GM23338 (cell line): Measurements from ENCODE around the gene OARD1. TPM values are rescaled to one million over a fixed set of nuclear protein-coding genes. Genes with fewer than 3 reads are reported as not detected.

ENCODE experiments used
- ATAC-seq: fragments of 200-7000 bp; cut with Tn5 transposase; 3 replicates; pipeline ENCODE4 v1.9.1; 2020
- DNase-seq: peaks from one replicate; pipeline ENCODE4 v3.0.0-alpha.2; 2015; ENCODE audit warnings: low spot score
- H2AFZ ChIP-seq: fragments of 200-600 bp; sonication (generic); 2 replicates; pipeline ENCODE4 v1.8.0; 2016; ENCODE audit warnings: antibody characterized with exemption, mild to moderate bottlenecking, moderate library complexity
- H3F3A ChIP-seq: fragments of 200-600 bp; sonication (generic); replicated peaks from 2 replicates; pipeline ENCODE4 v1.8.0; 2017; ENCODE audit warnings: antibody characterized with exemption, mixed run types, low read depth
- H3K27ac ChIP-seq: fragments of 200-600 bp; sonication (generic); 2 replicates; pipeline ENCODE4 v1.6.1; 2016; ENCODE audit warnings: low read depth
- H3K27me3 ChIP-seq: fragments of 200-600 bp; sonication (generic); 2 replicates; pipeline ENCODE4 v1.8.0; 2016; ENCODE audit warnings: mild to moderate bottlenecking, mixed run types, moderate library complexity; ENCODE audit not compliant: insufficient read depth
- H3K36me3 ChIP-seq: fragments of 200-600 bp; sonication (generic); 2 replicates; pipeline ENCODE4 v1.8.0; 2016; ENCODE audit warnings: mild to moderate bottlenecking; ENCODE audit not compliant: insufficient read depth
- H3K4me1 ChIP-seq: fragments of 200-600 bp; sonication (generic); 2 replicates; pipeline ENCODE4 v1.8.0; 2016; ENCODE audit warnings: mild to moderate bottlenecking, moderate library complexity; ENCODE audit not compliant: insufficient read depth
- H3K4me2 ChIP-seq: fragments of 200-600 bp; sonication (generic); 2 replicates; pipeline ENCODE4 v1.7.1; 2017; ENCODE audit warnings: mixed run types
- H3K4me3 ChIP-seq: fragments of 200-600 bp; sonication (generic); 2 replicates; pipeline ENCODE4 v1.6.1; 2016; ENCODE audit warnings: mixed run types
- H3K79me2 ChIP-seq: fragments of 200-600 bp; sonication (generic); replicated peaks from 2 replicates; pipeline ENCODE4 v1.8.0; 2017; ENCODE audit warnings: mild to moderate bottlenecking; ENCODE audit not compliant: insufficient read depth
- H3K9me2 ChIP-seq: fragments of 200-600 bp; sonication (generic); 2 replicates; pipeline ENCODE4 v1.8.0; 2017; ENCODE audit not compliant: insufficient read depth
- H4K20me1 ChIP-seq: fragments of 200-600 bp; sonication (generic); replicated peaks from 2 replicates; pipeline ENCODE4 v1.8.0; 2017; ENCODE audit warnings: mild to moderate bottlenecking; ENCODE audit not compliant: insufficient read depth
- H3K27ac Mint-ChIP-seq: 2 replicates; pipeline ENCODE4 v1.8.0; 2020; ENCODE audit warnings: inconsistent platforms, mild to moderate bottlenecking, moderate library complexity, mixed read lengths
- H3K27me3 Mint-ChIP-seq: 3 replicates; pipeline ENCODE4 v1.8.0; 2022; ENCODE audit warnings: low read depth, mild to moderate bottlenecking, moderate library complexity, mixed read lengths, inconsistent platforms; ENCODE audit not compliant: insufficient read depth, poor library complexity
- H3K36me3 Mint-ChIP-seq: 3 replicates; pipeline ENCODE4 v1.8.0; 2021; ENCODE audit warnings: low read depth, mild to moderate bottlenecking, inconsistent platforms, moderate library complexity, mixed read lengths
- H3K4me1 Mint-ChIP-seq: 3 replicates; pipeline ENCODE4 v1.8.0; 2020; ENCODE audit warnings: mild to moderate bottlenecking, inconsistent platforms, mixed read lengths
- H3K4me3 Mint-ChIP-seq: 3 replicates; pipeline ENCODE4 v1.8.0; 2021; ENCODE audit warnings: moderate library complexity, mild to moderate bottlenecking, inconsistent platforms, mixed read lengths
- H3K9me3 Mint-ChIP-seq: 3 replicates; pipeline ENCODE4 v1.8.0; 2020; ENCODE audit warnings: moderate library complexity, mild to moderate bottlenecking, inconsistent platforms, mixed read lengths
- CREB1 ChIP-seq: fragments of 250-450 bp; sonication (Bioruptor Pico); IDR thresholded peaks from 2 replicates; pipeline ENCODE4 v1.5.0; 2020; ENCODE audit warnings: low read depth, mild to moderate bottlenecking, moderate library complexity
- CTCF ChIP-seq, 2 experiments: fragments of 200-600 bp in 1 of 2; sonication (generic) in 1 of 2; conservative IDR thresholded peaks; 2 replicates each; pipeline versions ENCODE4 v1.5.1 to v1.6.1; 2016 to 2017; ENCODE audit warnings: antibody characterized with exemption in 2 of 2, low read depth in 2 of 2, mild to moderate bottlenecking in 2 of 2, moderate library complexity in 1 of 2
- ETS1 ChIP-seq: IDR thresholded peaks from 2 replicates; pipeline ENCODE4 v1.6.1; 2016; ENCODE audit warnings: antibody characterized with exemption
- EZH2 ChIP-seq: fragments of 200-600 bp; sonication (generic); IDR thresholded peaks from one replicate; pipeline ENCODE4 v1.8.0; 2017; ENCODE audit warnings: antibody characterized with exemption, mild to moderate bottlenecking, low read depth; ENCODE audit not compliant: unreplicated experiment
- EZH2phosphoT487 ChIP-seq: fragments of 200-600 bp; sonication (generic); IDR thresholded peaks from one replicate; pipeline ENCODE4 v1.8.1; 2018; ENCODE audit warnings: antibody characterized with exemption; ENCODE audit not compliant: unreplicated experiment
- JUNB ChIP-seq: IDR thresholded peaks from one replicate; pipeline ENCODE4 v1.6.1; 2016; ENCODE audit warnings: antibody characterized with exemption; ENCODE audit not compliant: unreplicated experiment
- NANOG ChIP-seq: IDR thresholded peaks from 2 replicates; pipeline ENCODE4 v1.6.1; 2016; ENCODE audit warnings: antibody characterized with exemption, borderline replicate concordance
- POLR2AphosphoS5 ChIP-seq: IDR thresholded peaks from 2 replicates; pipeline ENCODE4 v1.6.1; 2016; ENCODE audit warnings: antibody characterized with exemption, low read depth
- STAT1 ChIP-seq: IDR thresholded peaks from one replicate; pipeline ENCODE4 v1.6.1; 2016; ENCODE audit warnings: antibody characterized with exemption; ENCODE audit not compliant: unreplicated experiment
- ZNF114 ChIP-seq: fragments of 250-450 bp; sonication (Bioruptor Pico); IDR thresholded peaks from 2 replicates; pipeline ENCODE4 v1.5.0; 2020; ENCODE audit warnings: mild to moderate bottlenecking, moderate library complexity
- ZNF331 ChIP-seq: fragments of 250-450 bp; sonication (Bioruptor Pico); IDR thresholded peaks from 2 replicates; pipeline ENCODE4 v1.5.0; 2020; ENCODE audit warnings: low read depth, mild to moderate bottlenecking, moderate library complexity
- ZNF462 ChIP-seq: fragments of 250-450 bp; sonication (Bioruptor Pico); IDR thresholded peaks from 2 replicates; pipeline ENCODE4 v1.5.0; 2020; ENCODE audit warnings: mild to moderate bottlenecking, moderate library complexity
- polyA plus RNA-seq: library from polyadenylated mRNA; unstranded; fragments of >200 nt; fragmentation: Nextera tagmentation; extraction: Ambion mirVana; gene quantifications from 2 replicates; pipeline ENCODE4 v1.2.1, GENCODE V29; 2016
- total RNA-seq: library from RNA; depleted of rRNA; stranded (reverse); fragments of >200 nt; shearing (Covaris generic); gene quantifications from 2 replicates; pipeline ENCODE4 v1.2.3, GENCODE V29; 2014
- TF ChIP-seq, protein P1 (sequence below): IDR thresholded peaks from one replicate; pipeline ENCODE4 v1.6.1; 2018; ENCODE audit warnings: antibody characterized with exemption; ENCODE audit not compliant: unreplicated experiment

Gene OARD1
- total and polyA plus RNA-seq, 2 experiments from 2014 or later: 25.9 to 60.8 TPM

DNA sequence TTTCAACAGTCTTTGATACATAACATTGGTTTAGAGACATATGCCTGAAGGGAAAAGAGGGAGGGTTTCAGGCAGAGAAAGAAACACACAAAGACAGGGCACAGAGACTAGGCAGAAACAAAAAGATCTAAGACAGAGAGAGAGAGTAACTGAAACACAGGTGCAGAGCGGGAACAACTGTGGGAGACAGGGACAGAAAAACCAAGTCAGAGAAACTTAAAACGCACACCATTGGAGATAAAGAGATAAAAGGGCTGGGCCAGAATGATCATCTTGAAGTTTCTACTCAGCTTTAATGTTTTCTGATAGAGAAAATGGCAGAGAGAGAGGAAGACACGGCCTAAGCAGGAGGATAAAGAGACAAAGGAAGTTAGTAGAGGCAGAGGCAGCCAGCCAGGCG lies 44.9 kb downstream of the OARD1 start:
- peaks cover 15% of the 10 kb centered on the region for H3K4me1 Mint-ChIP-seq

More for the DNA sequence above, 44.9 kb downstream of the OARD1 start:
- peak overlapping the region; percentile 88; the same call in 1 of the 2 replicates for H2AFZ ChIP-seq
- TF ChIP-seq STAT1: no peak
- TF ChIP-seq EZH2: no peak
- no peak for TF ChIP-seq CTCF (conservative IDR thresholded peaks at IDR 0.05; ENCODE audit: low read depth in 2 of 2)
- no peak for TF ChIP-seq ETS1
- no peak for TF ChIP-seq ZNF114
- TF ChIP-seq ZNF331 (CRISPR knock-in tag): no peak
- no peak for TF ChIP-seq ZNF462 (CRISPR knock-in tag)
- TF ChIP-seq POLR2AphosphoS5: no peak
- TF ChIP-seq CREB1 (CRISPR knock-in tag): no peak
- no peak for TF ChIP-seq EZH2phosphoT487
- TF ChIP-seq, protein P1, sequence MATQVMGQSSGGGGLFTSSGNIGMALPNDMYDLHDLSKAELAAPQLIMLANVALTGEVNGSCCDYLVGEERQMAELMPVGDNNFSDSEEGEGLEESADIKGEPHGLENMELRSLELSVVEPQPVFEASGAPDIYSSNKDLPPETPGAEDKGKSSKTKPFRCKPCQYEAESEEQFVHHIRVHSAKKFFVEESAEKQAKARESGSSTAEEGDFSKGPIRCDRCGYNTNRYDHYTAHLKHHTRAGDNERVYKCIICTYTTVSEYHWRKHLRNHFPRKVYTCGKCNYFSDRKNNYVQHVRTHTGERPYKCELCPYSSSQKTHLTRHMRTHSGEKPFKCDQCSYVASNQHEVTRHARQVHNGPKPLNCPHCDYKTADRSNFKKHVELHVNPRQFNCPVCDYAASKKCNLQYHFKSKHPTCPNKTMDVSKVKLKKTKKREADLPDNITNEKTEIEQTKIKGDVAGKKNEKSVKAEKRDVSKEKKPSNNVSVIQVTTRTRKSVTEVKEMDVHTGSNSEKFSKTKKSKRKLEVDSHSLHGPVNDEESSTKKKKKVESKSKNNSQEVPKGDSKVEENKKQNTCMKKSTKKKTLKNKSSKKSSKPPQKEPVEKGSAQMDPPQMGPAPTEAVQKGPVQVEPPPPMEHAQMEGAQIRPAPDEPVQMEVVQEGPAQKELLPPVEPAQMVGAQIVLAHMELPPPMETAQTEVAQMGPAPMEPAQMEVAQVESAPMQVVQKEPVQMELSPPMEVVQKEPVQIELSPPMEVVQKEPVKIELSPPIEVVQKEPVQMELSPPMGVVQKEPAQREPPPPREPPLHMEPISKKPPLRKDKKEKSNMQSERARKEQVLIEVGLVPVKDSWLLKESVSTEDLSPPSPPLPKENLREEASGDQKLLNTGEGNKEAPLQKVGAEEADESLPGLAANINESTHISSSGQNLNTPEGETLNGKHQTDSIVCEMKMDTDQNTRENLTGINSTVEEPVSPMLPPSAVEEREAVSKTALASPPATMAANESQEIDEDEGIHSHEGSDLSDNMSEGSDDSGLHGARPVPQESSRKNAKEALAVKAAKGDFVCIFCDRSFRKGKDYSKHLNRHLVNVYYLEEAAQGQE: no peak
- no peak for TF ChIP-seq NANOG
- TF ChIP-seq JUNB: no peak
- H3K4me3 ChIP-seq: peak overlapping the region; percentile 58
- Mint-ChIP-seq H3K27me3 (peaks cover 13% of the 10 kb centered on the region), H3K9me3 (no peaks in the 10 kb centered on the region), H3K36me3 (no peaks in the 10 kb centered on the region; the same call in 2 of the 3 replicates), H3K4me3 (peak overlapping the region; percentile 71), H3K27ac (no peak overlapping the region)
- H3K4me1 ChIP-seq: peaks cover 19% of the 10 kb centered on the region
- no peaks in the 10 kb centered on the region for H3K79me2 ChIP-seq
- H3K36me3 ChIP-seq: no peaks in the 10 kb centered on the region
- no peak for DNase-seq
- no peak for ATAC-seq
- H3K27me3 ChIP-seq: no peaks in the 10 kb centered on the region; the same call in 1 of the 2 replicates
- H4K20me1 ChIP-seq: no peaks in the 10 kb centered on the region
- no peaks in the 10 kb centered on the region for H3K9me2 ChIP-seq
- peak overlapping the region; percentile 47; the same call in 1 of the 2 replicates for H3K27ac ChIP-seq
- no peaks in the 10 kb centered on the region for H3F3A ChIP-seq
- H3K4me2 ChIP-seq: peak overlapping the region; percentile 83
